ENCODE data around the gene MOSMO. TPM values are rescaled to one million over a fixed set of nuclear protein-coding genes. Genes with fewer than 3 reads are reported as not detected.
A peak's percentile ranks its signal among the peaks of the same experiment; 100 is the strongest.

MOSMO gene
- total RNA-seq, 4 donors from 2014 or later = 17.9 to 39.5 (median 30.3) TPM

GRCh38 chr16:22073350-22073749, 65.4 kb downstream of the MOSMO start:
- TF ChIP-seq POLR2A (IDR thresholded peaks at IDR 0.05) (no peak), CTCF (IDR thresholded peaks at IDR 0.05) (no peak)
- no peak overlapping the region for H3K27ac ChIP-seq
- no peaks in the 10 kb centered on the region for H3K27me3 ChIP-seq
- no peaks in the 10 kb centered on the region for H3K9me3 ChIP-seq
- intact Hi-C loops (cut with DNase I; ENCODE audit: low total_unique reads) = no loop called here
- no peak overlapping the region for H3K4me3 ChIP-seq
- no peak for DNase-seq
- H3K36me3 ChIP-seq = no peaks in the 10 kb centered on the region
- peaks cover 0 to 5% of the 10 kb centered on the region in 2 donors for H3K4me1 ChIP-seq

GRCh38 chr16:22075043-22075757, 67.3 kb downstream of the MOSMO start:
- TF ChIP-seq CTCF (IDR thresholded peaks at IDR 0.05) (no peak), POLR2A (IDR thresholded peaks at IDR 0.05) (no peak)
- DNase-seq = no peak
- H3K27ac ChIP-seq = no peak overlapping the region
- no peak overlapping the region for H3K4me3 ChIP-seq
- no peaks in the 10 kb centered on the region for H3K27me3 ChIP-seq
- intact Hi-C loops (cut with DNase I; ENCODE audit: low total_unique reads) = loop anchor here (5.0 kb wide), 1 partner anchor 73 kb away; the partner anchor contains the start of gene PDZD9
- H3K9me3 ChIP-seq = no peaks in the 10 kb centered on the region
- no peaks in the 10 kb centered on the region for H3K36me3 ChIP-seq
- peaks cover 0 to 5% of the 10 kb centered on the region in 2 donors for H3K4me1 ChIP-seq

GRCh38 chr16:22075776-22076175, 67.9 kb downstream of the MOSMO start:
- TF ChIP-seq POLR2A (IDR thresholded peaks at IDR 0.05) = no peak
- Histone ChIP-seq H3K36me3 (no peaks in the 10 kb centered on the region), H3K4me3 (no peak overlapping the region), H3K4me1 (peaks cover 0 to 5% of the 10 kb centered on the region in 2 donors), H3K9me3 (no peaks in the 10 kb centered on the region), H3K27me3 (no peaks in the 10 kb centered on the region), H3K27ac (no peak overlapping the region)
- intact Hi-C loops (cut with DNase I; ENCODE audit: low total_unique reads) = loop anchor here (5.0 kb wide), 1 partner anchor 73 kb away; the partner anchor contains the start of gene PDZD9
- DNase-seq = no peak

- Histone ChIP-seq H3K27ac (no peak overlapping the region), H3K9me3 (no peaks in the 10 kb centered on the region), H3K4me3 (no peak overlapping the region), H3K4me1 (no peaks in the 10 kb centered on the region), H3K27me3 (no peaks in the 10 kb centered on the region), H3K36me3 (no peaks in the 10 kb centered on the region)
- peak; percentile 42 to 56 for DNase-seq
- TF ChIP-seq POLR2A (IDR thresholded peaks at IDR 0.05) (no peak), CTCF (IDR thresholded peaks at IDR 0.05) (peak; percentile 56 to 80 (median 68))
- intact Hi-C loops (cut with DNase I; ENCODE audit: low total_unique reads) = loop anchor here (5.0 kb wide), 1 partner anchor 76 kb away; the partner anchor contains the start of gene PDZD9
Observed at GRCh38 chr16:22077700-22078313, 69.9 kb downstream of the MOSMO start.

- Histone ChIP-seq H3K27me3 (no peaks in the 10 kb centered on the region), H3K36me3 (no peaks in the 10 kb centered on the region), H3K4me1 (no peaks in the 10 kb centered on the region), H3K4me3 (no peak overlapping the region), H3K9me3 (no peaks in the 10 kb centered on the region), H3K27ac (no peak overlapping the region)
- no peak for DNase-seq
- TF ChIP-seq POLR2A (IDR thresholded peaks at IDR 0.05) = no peak
- no peak for TF ChIP-seq CTCF (IDR thresholded peaks at IDR 0.05)
- intact Hi-C loops (cut with DNase I; ENCODE audit: low total_unique reads) = loop anchor here (5.0 kb wide), 1 partner anchor 76 kb away; the partner anchor contains the start of gene PDZD9
Observed at GRCh38 chr16:22078656-22079055, 70.7 kb downstream of the MOSMO start.
